PFSK-1 (cell line): ENCODE data around the gene KBTBD8.

Source experiments
- FOXP2 ChIP-seq: optimal IDR thresholded peaks from 2 replicates; pipeline ENCODE3; 2011; ENCODE audit warnings: borderline replicate concordance, control low read depth, inconsistent platforms; ENCODE audit not compliant: insufficient read depth; ENCODE audit errors: extremely low read length, extremely low read depth
- POLR2AphosphoS5 ChIP-seq: IDR thresholded peaks from 2 replicates; pipeline ENCODE4 v1.6.1; 2012; ENCODE audit warnings: low read depth, mild to moderate bottlenecking, control low read depth, low read length, moderate library complexity
- REST ChIP-seq, 2 experiments: IDR thresholded peaks; 2 replicates each; pipeline versions ENCODE4 v1.6.1 to v1.8.0; 2011 to 2012; ENCODE audit warnings: low read depth in 2 of 2, low read length in 2 of 2, control low read depth in 1 of 2, inconsistent platforms in 1 of 2, mild to moderate bottlenecking in 1 of 2, moderate library complexity in 1 of 2; ENCODE audit not compliant: insufficient read depth in 1 of 2
- TAF1 ChIP-seq: IDR thresholded peaks from 2 replicates; pipeline ENCODE4 v1.6.1; 2012; ENCODE audit warnings: low read length, control low read depth, borderline replicate concordance; ENCODE audit not compliant: insufficient read depth

- TF ChIP-seq REST (IDR thresholded peaks at IDR 0.05; ENCODE audit: insufficient read depth in 1 of 2, low read depth in 2 of 2, low read length in 2 of 2) (no peak), FOXP2 (no peak), TAF1 (no peak), POLR2AphosphoS5 (no peak)
These were observed 19.1 kb downstream of the KBTBD8 start for GRCh38 chr3:67017211-67017610.
